Adipocyte (in vitro differentiated cells): ENCODE data around the gene ATP8A2.

Experiments used
- DNase-seq: peaks from one replicate; pipeline ENCODE4 v3.0.0-alpha.2; 2015; ENCODE audit warnings: low read depth
- H3K27me3 ChIP-seq: replicated peaks from 2 replicates; pipeline ENCODE4 v1.7.0; 2013; ENCODE audit warnings: mild to moderate bottlenecking, low read length, moderate library complexity; ENCODE audit not compliant: control insufficient read depth, insufficient read depth
- H3K36me3 ChIP-seq: 2 replicates; pipeline ENCODE4 v1.7.0; 2013; ENCODE audit warnings: low read length, mild to moderate bottlenecking, moderate library complexity; ENCODE audit not compliant: control insufficient read depth, insufficient read depth, severe bottlenecking
- H3K4me1 ChIP-seq: 2 replicates; pipeline ENCODE4 v1.7.0; 2013; ENCODE audit warnings: mild to moderate bottlenecking, low read length, moderate library complexity; ENCODE audit not compliant: control insufficient read depth, insufficient read depth
- H3K4me3 ChIP-seq: 2 replicates; pipeline ENCODE4 v1.7.0; 2013; ENCODE audit warnings: mild to moderate bottlenecking, low read length, moderate library complexity
- H3K9ac ChIP-seq: 2 replicates; pipeline ENCODE4 v1.7.0; 2013; ENCODE audit warnings: mild to moderate bottlenecking, low read length, moderate library complexity
- H3K9me3 ChIP-seq: 2 replicates; pipeline ENCODE4 v1.7.0; 2013; ENCODE audit warnings: mild to moderate bottlenecking, low read length, moderate library complexity; ENCODE audit not compliant: control insufficient read depth

Gene ATP8A2

DNA sequence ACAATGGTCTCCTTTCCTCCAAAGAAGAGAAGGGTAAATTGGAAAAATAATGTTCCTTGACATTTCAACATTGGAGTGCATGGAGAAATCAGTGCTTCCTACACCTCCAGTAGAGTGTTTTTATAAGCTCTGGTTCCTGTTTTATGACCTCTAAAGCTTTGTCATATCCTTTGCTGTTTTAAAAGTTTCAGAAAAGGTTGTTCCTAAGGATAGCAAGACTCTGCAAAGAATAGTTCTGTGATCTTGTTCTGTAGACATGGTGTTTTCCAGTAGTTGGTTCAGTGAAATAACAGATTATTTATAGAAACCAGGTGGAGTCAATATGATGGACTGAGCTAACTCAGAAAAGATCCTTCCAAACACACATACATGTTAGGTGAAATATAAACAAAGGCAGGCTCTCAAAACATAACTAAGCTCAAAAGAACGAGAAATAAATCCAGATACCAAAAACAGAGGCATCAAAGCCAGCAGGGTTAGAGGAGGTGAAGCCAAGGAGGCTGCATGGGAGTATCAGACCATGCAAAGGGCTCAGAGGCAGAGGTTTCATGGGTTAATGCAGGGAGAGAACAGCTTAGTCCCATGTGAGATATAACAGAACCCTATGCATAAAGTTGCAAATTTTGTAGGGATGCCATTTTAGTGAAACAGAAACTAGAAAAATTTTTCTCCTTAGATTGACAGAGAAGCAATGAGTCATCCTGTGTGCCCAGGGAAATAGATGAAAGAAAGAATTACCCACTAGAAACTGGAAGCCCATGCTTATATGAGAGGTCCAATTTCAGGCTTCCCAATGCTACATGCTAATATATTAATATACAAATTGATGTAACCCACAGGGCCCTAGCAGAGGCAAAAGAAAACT, 635.7 kb downstream of the ATP8A2 start:
- Histone ChIP-seq H3K9ac (no peak overlapping the region), H3K4me1 (no peaks in the 10 kb centered on the region), H3K4me3 (no peak overlapping the region), H3K27me3 (peaks cover 7% of the 10 kb centered on the region), H3K36me3 (no peaks in the 10 kb centered on the region), H3K9me3 (peaks cover 30% of the 10 kb centered on the region)
- peak; percentile 66 for DNase-seq

DNA sequence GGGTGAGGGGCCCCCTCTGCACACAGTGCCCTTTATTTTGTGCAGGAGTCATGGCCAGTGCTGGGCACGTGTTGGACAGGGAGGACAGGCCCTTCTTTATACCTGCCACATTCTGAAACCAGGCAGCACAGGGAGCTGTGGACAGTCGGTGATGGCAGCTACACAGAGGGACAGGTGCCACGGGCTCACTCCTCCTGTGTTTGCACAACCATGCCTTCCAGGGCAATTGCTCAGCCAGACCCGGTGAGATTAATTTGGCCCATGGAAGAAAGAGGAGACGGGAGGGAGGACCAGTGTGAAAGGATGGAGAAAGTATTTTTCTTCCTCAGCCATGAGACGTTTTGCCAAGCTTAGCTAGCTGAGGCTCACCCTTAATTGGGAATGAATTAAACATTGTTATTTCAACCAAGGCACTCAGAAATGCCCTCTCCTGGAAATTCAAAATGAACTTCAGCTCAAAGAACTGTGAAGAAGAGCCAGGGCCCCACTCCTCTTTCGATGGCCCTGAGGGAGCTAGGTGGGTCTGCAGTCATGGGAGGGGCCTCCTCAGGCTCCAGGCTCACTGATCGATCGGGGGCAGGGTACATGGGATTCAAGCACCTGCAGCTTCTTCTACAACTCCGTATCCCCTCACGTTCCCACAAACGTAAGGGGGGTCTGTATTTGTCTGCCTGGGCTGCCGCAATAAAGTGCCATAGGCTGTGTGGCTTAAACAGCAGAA, 638.9 kb downstream of the ATP8A2 start:
- Histone ChIP-seq H3K9ac (no peak overlapping the region), H3K27me3 (peaks cover 16% of the 10 kb centered on the region), H3K4me1 (no peaks in the 10 kb centered on the region), H3K4me3 (no peak overlapping the region), H3K9me3 (peaks cover 15% of the 10 kb centered on the region), H3K36me3 (no peaks in the 10 kb centered on the region)
- DNase-seq: no peak

DNA sequence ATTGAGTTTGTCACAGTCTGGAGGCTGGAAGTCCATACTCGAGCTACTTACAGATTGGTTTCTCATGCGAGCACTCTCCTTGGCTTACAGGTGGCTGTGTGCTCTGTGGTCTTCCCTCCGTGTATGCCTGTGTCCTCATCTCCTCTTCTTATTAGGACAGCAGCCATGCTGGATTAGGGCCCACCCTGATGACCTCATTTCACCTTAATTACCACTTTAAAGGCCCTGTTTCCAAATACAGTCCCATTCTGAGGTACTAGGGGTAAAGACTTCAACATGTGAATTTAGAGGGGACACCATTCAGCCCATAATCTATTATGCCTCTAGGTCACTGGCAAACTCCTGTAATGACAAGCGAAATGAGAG, 639.4 kb downstream of the ATP8A2 start:
- no peak overlapping the region for H3K4me3 ChIP-seq
- no peaks in the 10 kb centered on the region for H3K4me1 ChIP-seq

DNA sequence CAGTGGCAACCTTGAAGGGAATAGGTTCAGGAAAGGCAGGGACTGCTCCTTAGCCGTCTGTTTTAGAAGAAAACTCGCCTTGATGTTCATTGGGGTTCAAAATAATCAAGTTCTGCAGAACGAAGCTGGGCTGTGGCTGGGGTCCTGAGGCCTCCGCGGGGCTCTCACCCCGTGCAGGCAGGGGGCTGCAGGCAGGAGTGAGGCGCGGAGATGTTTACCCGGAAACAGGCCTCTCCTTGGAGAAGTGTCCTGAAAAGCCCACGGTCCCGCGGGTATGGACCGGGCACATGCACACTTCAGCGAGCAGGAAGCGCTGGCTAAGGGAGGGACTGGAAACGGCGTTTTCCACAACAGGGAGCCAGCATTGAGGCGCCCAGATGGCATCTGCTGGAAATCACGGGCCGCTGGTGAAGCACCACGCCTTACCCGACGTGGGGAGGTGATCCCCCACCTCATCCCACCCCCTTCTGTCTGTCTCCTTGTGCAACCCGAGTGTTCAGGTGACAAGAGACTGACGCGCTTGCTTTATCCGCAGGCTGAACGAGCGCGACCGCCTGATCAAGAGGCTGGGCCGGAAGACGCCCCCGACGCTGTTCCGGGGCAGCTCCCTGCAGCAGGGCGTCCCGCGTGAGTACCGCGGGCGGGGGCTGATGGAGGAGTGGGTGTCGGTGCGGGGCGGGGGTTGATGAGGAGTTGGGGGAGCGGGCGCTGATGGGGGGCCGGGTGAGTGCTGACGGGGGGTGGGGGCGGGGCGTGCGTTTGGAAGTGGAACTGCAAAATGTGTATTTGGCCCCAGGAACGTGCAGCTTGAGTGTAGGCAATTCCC, 640.4 kb downstream of the ATP8A2 start:
- Histone ChIP-seq H3K4me1 (peaks cover 3% of the 10 kb centered on the region), H3K9me3 (peaks cover 6% of the 10 kb centered on the region), H3K9ac (no peak overlapping the region), H3K27me3 (peaks cover 20% of the 10 kb centered on the region), H3K36me3 (no peaks in the 10 kb centered on the region), H3K4me3 (peak overlapping the region; percentile 33)
- DNase-seq: no peak

More for the DNA sequence above, 639.4 kb downstream of the ATP8A2 start:
- Histone ChIP-seq H3K27me3 (peaks cover 18% of the 10 kb centered on the region), H3K9me3 (peaks cover 11% of the 10 kb centered on the region), H3K36me3 (no peaks in the 10 kb centered on the region), H3K9ac (no peak overlapping the region)
- no peak for DNase-seq

DNA sequence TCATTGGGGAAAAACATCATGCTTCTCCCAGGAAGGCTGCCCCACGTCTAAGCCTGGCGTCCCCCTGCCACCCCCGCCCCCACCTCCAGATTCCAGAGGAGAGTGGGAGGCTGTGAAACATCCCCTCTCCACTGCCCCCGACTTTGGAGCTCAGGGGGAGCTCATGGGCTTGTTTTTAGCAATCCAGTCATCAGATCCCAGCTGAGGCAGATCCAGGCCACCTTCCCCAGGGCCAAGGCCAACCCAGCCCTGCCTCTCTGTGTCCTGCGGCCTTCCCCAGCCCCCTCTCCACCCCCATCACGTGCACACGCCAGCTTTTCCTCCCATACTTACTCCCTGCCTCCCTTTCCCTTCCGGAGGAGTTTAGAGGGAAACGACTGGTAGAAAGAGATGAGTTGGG, 641.2 kb downstream of the ATP8A2 start:
- Histone ChIP-seq H3K36me3 (no peaks in the 10 kb centered on the region), H3K4me3 (no peak overlapping the region)
- DNase-seq: no peak

DNA sequence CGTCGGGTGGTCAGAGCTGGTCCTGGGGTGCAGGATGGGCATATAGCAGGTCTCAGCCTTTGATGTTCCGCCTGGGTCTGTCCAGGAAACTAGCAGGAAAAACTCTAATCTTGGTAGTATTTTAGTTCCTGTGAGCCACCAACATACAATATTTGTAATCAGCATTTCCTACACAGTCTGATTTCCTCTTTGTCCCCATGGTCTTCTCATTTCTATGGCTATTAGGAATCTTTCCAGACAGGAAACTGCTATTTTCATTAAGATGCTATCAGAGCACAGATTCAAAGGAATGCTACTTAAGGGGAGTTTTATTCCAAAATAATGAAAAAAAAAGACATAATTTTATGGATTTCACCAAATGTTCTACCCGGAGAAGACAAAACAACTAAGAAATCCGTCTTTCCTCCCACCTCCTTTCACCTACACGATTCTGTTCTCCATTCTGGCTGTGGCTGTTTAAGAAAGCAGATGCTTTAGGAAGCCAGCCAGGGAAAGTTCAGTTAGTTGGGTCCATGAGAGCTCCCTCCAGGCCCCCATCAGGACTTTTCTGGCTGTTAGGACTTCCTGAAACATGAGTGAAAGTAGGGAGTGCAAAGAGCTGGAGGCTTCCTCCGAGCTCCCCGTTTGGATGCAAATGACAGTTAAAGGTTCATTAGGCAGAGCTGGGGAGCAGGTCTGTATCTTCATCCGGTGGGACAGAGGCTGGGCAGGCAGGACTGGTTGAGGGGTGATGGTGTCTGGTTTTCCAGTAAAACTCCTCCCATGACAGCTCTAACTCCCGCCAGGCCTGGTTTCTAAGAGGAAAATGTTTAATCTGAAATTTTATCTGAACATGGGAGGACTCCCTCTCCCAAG, 643.7 kb downstream of the ATP8A2 start:
- H3K4me1 ChIP-seq: peaks cover 34% of the 10 kb centered on the region
- peaks cover 6% of the 10 kb centered on the region for H3K9me3 ChIP-seq
- H3K9ac ChIP-seq: no peak overlapping the region
- H3K36me3 ChIP-seq: no peaks in the 10 kb centered on the region
- no peak overlapping the region for H3K4me3 ChIP-seq
- DNase-seq: no peak
- H3K27me3 ChIP-seq: peaks cover 20% of the 10 kb centered on the region

More for the DNA sequence above, 641.2 kb downstream of the ATP8A2 start:
- peaks cover 11% of the 10 kb centered on the region for H3K4me1 ChIP-seq
- peaks cover 20% of the 10 kb centered on the region for H3K27me3 ChIP-seq
- H3K9me3 ChIP-seq: peaks cover 6% of the 10 kb centered on the region
- no peak overlapping the region for H3K9ac ChIP-seq

DNA sequence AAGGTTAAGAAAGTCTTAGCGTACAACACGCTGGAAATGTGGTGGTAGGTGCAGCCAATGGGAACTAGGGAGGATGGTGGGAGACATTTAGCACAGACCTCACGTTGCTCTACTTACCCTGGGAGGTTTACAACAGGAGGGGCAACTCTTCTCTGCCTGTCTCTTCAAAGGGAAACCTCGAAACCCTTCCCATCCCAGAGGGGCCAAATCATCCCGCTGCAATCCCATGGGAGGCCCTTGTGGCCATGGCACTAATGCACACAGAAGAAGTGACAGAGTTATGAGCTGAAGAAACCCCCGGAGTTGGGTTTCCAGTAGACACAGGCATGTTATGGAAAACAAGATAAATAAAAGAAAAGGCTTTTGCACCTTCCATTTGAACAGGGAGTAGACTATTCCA, 644.4 kb downstream of the ATP8A2 start:
- DNase-seq: no peak

DNA sequence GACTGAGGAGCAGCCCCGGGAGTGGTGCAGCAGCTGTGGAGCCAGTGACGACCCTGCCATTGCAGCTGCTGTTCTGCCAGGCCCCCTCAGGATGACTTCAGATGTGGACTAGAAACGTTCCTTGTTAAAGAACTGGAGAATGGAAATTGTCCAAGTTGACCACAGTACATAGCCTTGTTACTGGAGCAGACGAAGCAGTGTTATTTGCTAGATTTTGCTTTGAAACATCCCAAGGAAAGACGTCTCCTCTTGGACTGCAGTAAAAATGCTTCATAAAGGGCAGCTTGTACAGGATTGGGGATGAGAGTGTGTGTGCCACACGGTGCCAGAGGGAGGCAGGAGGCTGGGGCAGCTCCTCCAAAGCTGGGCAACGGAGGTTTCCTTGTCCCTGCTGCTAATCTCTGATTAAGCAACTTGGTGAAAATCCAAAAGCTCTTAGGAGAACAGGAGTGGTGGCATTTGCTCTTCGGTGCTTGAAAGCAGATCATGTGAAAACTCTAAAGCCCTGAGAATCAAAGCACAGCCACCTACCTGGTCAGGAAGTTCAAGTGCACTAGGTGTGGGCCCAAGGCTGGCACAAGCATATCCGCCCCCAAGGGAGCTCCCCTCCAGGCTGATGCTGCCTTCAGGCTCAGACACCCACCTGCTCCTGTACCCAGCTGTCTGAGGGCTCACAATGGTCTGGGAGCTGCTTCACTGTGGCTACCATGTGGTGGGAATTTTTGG, 645.6 kb downstream of the ATP8A2 start:
- no peak overlapping the region for H3K4me3 ChIP-seq
- DNase-seq: no peak

More for the DNA sequence above, 644.4 kb downstream of the ATP8A2 start:
- Histone ChIP-seq H3K9me3 (peaks cover 6% of the 10 kb centered on the region), H3K9ac (no peak overlapping the region), H3K4me1 (peaks cover 34% of the 10 kb centered on the region), H3K27me3 (peaks cover 20% of the 10 kb centered on the region), H3K36me3 (no peaks in the 10 kb centered on the region), H3K4me3 (no peak overlapping the region)

DNA sequence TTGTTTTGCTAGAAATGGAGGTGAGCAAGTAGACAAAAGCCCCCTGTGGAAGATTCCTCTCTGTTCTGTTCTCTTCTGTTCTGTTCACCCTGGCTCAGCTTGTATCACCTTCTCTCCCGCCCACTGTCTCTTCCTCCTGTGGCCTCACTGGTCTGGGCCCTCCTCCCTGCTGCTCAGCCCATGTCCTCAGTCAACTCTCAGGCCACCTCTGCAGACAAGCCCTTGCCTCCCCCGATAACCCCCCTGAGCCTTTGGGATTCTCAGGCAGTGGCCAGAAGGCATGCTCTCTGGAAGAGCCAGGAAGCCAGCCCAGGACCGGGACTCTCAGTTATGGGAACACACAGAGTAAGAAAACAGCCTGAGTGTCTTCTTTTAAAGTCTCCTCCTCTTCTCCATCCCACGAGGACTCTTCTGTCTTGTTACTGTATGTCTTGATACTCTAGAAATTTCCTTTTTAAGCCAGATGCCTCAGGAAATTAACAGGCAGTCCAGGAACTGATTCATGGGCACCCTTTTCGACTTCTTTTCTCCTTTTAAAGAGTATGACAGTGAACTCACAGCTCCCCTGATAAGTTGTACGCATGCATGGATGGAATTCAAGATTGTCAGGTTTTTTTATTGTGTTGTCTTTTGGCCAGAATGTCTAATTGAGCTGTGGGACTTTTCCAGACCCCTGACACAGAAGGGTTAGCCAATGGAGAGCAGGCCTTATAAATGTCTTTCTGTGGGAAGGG, 646.3 kb downstream of the ATP8A2 start:
- Histone ChIP-seq H3K9ac (no peak overlapping the region), H3K27me3 (peaks cover 13% of the 10 kb centered on the region), H3K4me3 (no peak overlapping the region), H3K4me1 (peaks cover 52% of the 10 kb centered on the region), H3K36me3 (no peaks in the 10 kb centered on the region), H3K9me3 (peaks cover 6% of the 10 kb centered on the region)
- no peak for DNase-seq

More for the DNA sequence above, 645.6 kb downstream of the ATP8A2 start:
- H3K4me1 ChIP-seq: peaks cover 45% of the 10 kb centered on the region
- no peaks in the 10 kb centered on the region for H3K36me3 ChIP-seq
- H3K9ac ChIP-seq: no peak overlapping the region
- peaks cover 6% of the 10 kb centered on the region for H3K9me3 ChIP-seq
- H3K27me3 ChIP-seq: peaks cover 13% of the 10 kb centered on the region
